GM18511 (cell line): ENCODE results near the gene RBX1.
"Not testable (repeated sequence)": the region's sequence is repeated elsewhere in the genome, so short reads cannot be mapped to it uniquely, and the experiment has no call there.

Experiments
- ATAC-seq: cut with Tn5 transposase; IDR thresholded peaks from one replicate; pipeline ENCODE4 v1.9.1; 2021; ENCODE audit warnings: mild to moderate bottlenecking, moderate library complexity; ENCODE audit not compliant: unreplicated experiment

The RBX1 gene

GRCh38 chr22:40967111-40967760 is 16.1 kb downstream of the RBX1 start:
- no peak for ATAC-seq

- no peak for ATAC-seq
These were observed 21.4 kb downstream of the RBX1 start for GRCh38 chr22:40972587-40972986.

GRCh38 chr22:40973144-40973543 is 22.0 kb downstream of the RBX1 start:
- no peak for ATAC-seq

- ATAC-seq = no peak
These were observed 24.2 kb downstream of the RBX1 start for GRCh38 chr22:40975366-40975765.

- no peak for ATAC-seq
These were observed 25.9 kb downstream of the RBX1 start for GRCh38 chr22:40976866-40977700.

- ATAC-seq = no peak
These were observed 28.0 kb downstream of the RBX1 start for GRCh38 chr22:40979198-40979597.

- no peak for ATAC-seq
These were observed 28.7 kb downstream of the RBX1 start for GRCh38 chr22:40979871-40980270.

- ATAC-seq = no peak
These were observed 31.6 kb downstream of the RBX1 start for GRCh38 chr22:40982482-40983385.

- ATAC-seq = no peak
These were observed 40.1 kb downstream of the RBX1 start for GRCh38 chr22:40991298-40991697.

GRCh38 chr22:40995821-40996220 is 44.6 kb downstream of the RBX1 start:
- no peak for ATAC-seq

- no peak for ATAC-seq
These were observed 46.3 kb downstream of the RBX1 start for GRCh38 chr22:40997520-40997919.

- ATAC-seq = no peak
These were observed 48.9 kb downstream of the RBX1 start for GRCh38 chr22:41000040-41000565.

- ATAC-seq = no peak
These were observed 50.0 kb downstream of the RBX1 start for GRCh38 chr22:41000941-41001721.

GRCh38 chr22:41001722-41002122 is 50.5 kb downstream of the RBX1 start:
- no peak for ATAC-seq

- not testable (repeated sequence) for ATAC-seq
These were observed 51.2 kb downstream of the RBX1 start for GRCh38 chr22:41002386-41002785.

GRCh38 chr22:41003066-41003465 is 51.9 kb downstream of the RBX1 start:
- no peak for ATAC-seq

- ATAC-seq = no peak
These were observed 52.8 kb downstream of the RBX1 start for GRCh38 chr22:41003976-41004375.

- no peak for ATAC-seq
These were observed 58.2 kb downstream of the RBX1 start for GRCh38 chr22:41009222-41009948.

GRCh38 chr22:41015003-41015402 is 63.8 kb downstream of the RBX1 start:
- ATAC-seq = no peak
